Hematopoietic multipotent progenitor cell treated with erythropoietin and hydrocortisone succinate and interleukin-3 and kit ligand, for 17 days (in vitro differentiated cells): ENCODE data around the gene ZNF23.

Experiments used
- DNase-seq: peaks from one replicate; pipeline ENCODE4 v3.0.0-alpha.2; 2015; ENCODE audit warnings: low spot score

The ZNF23 gene

DNA sequence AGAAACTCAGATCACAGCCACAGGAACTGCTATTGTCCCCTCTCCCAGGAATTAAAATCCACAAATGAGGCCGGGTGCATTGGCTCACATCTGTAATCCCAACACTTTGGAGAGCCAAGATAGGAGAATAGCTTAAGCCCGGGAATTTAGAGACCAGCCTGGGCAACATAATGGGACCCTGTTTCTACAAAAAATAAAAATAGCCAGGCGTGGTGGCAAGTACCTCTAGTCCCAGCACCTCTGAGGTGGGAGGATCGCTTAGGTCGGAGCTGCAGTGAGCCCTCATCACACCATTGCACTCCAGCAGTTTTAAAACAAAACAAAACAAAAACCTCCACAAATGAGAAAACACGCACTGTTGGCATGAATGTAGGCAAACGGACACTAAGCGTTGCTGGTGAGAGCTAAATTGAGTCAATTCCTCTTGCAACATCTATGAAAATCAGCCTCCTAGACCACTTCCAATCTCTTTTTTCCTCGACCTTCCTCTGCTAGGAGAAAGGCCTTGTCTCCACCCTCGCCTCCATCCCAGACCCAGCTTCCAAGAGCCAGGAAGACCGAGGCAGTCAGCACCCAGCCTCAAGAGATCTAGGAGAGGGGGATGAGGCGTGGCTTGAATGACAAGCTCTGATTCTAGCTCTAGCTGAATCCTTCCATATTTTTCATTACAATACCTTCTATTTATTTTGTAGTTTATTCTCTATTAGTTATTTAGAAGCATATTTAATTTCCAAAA, 35.0 kb downstream of the ZNF23 start:
- DNase-seq = no peak

DNA sequence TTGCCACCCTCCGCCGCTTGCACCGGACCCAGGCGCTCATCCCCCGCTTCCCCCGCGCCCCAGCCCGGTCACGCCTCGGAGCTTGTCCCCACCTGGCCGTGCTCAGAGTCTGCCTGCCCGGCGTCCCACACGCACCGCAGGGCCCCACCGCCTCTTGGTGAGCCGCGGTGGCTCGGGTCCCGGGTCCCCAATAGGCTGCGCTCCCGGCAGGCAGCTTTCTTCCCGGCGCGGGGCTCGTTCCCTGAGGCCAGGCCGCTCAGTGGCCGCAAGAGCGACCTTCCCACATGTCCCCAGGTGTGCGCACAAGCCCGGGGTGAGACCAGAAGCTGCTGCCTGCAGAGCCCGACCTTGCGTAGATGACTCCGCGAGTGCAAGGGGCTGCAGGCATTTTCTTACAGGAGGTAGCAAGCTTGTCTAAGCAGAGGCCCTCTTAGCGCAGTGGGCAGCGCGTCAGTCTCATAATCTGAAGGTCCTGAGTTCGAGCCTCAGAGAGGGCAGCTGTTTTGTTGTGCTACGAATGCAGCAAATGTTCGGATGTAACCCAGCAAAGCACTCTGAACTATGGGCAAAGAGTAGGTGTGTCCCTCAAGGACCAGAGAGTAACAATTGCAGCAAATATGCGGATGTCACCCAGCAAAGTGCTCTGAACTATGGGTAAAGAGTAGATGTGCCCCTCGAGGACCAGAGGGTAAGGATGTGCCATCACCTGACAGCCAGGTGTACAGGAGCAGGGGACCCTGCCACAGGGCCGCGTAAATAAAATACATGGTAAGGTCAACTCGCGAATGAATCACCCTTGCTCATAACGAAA, 35.8 kb downstream of the ZNF23 start:
- DNase-seq = no peak

DNA sequence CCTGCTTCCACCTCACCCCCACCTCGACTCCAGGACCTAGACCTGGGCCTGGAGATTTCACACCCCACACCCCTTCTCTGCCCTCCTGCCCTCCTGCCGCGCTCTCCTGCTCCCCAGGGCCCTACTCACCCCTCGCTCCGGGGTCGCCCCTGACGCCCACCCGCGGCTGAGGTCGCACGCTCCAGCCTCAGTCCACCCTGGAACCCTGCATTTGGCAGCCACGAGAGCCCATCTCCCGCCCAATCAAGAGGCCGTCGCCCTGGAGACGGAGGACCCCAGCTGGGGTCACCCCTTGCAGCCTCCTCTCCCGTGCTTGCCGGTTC, 36.3 kb downstream of the ZNF23 start:
- DNase-seq = no peak

DNA sequence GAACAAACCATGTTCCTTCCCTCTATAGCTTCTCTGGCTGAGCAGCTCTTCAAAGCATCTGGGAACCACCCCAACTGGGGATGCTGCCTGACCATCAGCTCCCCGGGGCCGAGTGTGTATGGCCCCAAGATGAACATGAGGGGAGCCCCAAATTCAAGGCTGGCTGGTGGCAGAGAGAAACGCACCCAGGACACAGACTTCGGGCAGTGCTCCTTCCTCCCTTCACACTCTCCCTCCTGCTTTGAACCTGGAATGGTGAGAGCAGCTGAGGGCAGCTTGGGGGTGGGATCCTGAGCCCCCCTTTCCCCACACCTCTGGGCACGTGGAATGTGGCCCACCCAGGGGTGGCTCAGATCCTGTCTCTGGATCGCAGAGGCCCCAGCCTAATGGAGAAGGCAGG, 37.4 kb downstream of the ZNF23 start:
- DNase-seq = no peak

DNA sequence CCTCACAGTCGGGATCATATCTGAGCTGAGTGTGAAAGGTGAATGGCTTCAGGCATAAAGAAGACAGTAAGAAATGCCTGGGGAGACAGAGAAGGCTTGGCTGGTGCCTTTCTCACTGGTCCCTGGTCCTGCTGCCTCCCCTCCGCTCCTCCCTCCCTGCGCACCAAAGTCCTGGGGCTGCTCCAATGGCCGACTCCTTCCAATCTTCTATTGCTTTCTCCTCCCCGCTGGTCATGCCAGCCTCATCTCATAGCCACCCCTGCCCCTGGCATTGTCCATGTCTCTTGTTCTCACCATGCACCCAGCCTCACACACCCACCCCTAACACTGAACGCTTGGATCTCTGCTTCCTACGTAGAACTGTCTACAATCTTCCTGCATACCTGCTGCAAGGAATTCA, 38.2 kb downstream of the ZNF23 start:
- no peak for DNase-seq

DNA sequence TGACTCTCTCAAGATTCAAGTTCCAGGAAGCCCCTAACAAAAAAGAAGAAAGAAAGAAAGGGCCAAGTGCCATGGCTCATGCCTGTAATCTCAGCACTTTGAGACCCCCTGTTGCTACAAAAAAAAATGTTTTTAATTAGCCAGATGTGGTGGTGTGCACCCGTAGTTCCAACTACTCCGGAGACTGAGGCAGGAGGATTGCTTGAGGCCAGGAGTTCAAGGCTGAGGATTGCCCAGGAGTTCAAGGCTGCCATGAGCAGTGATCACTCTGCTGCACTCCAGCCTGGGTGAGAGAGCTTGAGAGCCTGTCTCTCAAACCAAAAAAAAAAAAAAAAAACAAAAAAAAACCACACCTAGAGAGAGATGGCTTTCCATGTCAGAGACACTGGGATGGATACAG, 39.0 kb downstream of the ZNF23 start:
- no peak for DNase-seq

DNA sequence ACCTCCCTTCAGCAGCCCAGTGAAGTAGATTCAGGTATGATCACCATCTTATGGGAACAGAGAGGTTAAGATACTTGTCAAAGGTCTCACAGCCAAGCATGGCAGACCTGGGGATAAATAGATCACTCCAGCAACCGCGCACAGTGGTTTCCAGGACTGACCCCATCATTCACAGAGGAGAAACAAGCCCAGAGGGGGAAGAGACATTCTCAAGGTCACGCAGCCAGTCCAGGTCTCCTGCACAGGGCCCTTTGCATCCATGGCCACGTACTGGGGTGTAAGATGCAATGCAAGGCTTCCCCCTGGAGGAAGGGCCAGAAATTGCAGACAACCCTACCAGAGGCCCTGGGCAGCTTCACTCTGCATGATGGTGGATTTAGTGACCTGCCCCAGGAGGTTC, 40.1 kb downstream of the ZNF23 start:
- peak; percentile 75 for DNase-seq

DNA sequence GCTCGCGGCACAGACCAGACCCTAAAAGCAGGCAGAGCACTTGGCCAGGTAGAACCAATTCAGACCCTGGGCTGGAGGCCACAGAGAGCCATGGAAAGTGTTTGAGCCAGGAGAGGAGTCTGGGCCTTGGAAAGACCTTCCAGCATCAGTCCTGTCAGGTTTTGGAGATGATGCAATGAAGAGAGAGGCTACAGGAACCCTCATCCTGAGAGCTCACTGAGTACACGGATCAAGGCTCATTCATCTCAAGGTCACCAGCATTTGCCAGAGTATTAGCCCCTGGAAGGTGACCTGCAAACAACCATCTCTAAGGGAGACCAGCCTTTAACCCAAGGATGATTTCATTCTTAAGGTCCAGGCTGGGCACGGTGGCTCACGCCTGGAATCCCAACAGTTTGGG, 48.0 kb downstream of the ZNF23 start:
- no peak for DNase-seq

DNA sequence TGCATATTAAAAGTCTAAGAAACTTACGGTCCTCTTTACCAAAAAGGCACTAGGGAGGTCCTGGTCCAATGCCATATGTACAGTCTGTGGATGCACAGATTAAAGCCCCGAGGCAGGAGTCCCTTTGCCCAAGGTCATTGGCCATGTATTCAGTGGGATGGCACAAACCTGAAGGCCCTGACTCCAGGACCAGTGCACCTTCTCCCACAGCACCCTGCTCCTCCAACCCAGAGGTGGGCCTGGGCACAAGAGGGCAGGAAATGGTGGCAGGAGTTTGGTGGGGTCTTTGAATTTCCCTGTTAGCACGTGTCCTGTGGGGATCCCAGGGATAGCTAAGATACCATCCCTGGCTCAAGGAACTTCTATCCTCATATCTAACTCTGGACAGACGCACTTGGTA, 48.7 kb downstream of the ZNF23 start:
- no peak for DNase-seq

DNA sequence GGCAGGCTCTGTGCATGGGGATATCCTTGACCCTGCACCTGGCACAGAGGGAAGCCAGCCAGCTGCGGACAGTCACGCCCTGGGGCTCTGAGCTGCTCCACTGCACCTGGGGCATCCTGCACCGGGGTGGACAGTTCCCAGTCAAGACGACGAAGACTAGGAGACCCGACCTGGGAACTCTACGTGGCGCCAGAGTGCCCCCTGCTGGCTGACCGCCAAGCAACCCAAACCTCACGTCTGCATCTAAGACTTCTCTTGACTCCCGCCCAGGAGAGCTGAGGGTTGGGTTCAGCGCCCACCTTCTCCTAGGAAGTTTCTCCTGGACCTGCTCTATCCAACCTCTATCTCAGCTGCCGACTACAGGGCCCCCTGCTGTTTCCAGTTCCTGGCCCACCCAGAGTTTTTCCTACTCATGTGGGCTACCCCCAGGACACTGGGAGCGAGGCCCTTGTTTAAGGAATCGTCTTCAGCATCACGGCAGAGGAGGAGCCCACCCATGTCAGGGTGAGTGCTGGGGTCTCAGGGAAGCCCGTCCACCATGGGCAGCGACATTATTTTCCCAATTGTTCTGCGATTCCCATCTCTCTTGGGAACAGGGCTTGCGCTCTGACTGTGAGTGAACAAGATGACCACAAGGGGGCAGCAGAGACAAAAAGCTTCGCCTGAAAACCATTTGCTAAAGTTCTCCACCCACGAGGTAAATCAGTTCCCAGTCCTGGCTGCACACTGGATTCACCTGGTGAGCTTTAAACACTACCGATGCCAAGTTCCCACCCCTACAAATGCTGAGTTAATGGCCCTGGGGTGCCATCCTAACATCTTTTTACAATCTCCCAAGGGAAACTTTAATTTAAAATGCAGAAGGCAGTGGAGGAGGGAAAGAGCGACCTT, 49.5 kb downstream of the ZNF23 start:
- peak; percentile 91 for DNase-seq

DNA sequence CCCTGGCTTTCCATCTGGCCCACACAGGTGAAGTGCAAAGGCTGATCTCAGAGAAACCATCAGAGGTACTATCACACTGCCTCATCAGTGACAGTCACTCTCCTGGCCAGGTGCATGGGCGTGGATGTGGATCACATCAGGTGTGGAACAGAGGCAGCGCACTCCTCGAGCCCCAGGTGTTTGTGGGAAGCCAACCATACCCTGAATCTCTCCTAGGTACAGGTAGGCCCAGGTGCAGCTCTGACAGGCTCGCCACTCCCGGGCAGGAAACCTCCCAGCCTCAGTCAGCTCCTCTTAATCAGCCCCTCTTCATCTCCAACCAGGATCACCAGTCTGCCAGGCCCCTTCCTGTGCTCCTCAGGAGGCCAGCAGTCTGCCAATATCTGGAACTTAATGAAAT, 51.9 kb downstream of the ZNF23 start:
- no peak for DNase-seq

DNA sequence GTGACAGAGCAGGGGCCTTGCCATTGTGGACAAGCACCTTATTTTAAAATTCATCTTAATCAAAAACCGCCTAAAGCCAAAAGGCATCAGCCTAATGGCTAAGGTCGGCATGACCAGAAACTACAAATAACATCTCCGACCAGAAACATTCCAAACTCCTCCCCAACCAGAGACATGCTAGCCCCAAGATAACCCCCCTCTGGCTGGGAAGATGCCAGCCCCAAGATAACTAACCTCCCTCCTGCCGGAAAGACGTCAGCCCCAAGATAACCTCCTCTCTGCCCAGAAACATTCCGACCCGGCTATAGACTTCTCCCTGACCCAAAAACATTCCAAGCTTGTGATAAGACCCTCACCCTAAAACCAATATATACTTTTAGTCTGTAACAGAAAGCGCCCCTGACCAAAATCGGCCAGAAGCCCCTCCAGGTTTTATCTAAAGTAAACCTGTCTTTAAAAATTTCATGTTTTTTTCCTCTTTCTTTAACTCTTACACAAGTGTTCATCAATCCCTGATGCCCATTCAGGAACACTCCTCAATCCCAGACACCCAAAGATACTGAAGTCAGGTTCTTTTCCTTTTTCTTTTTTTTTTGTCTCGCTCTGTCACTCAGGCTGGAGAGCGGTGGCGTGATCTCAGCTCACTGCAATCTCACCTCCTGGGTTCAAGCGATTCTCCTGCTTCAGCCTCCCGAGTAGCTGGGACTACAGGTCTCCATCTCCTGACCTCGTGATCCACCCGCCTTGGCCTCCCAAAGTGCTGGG, 52.9 kb downstream of the ZNF23 start:
- DNase-seq = no peak

DNA sequence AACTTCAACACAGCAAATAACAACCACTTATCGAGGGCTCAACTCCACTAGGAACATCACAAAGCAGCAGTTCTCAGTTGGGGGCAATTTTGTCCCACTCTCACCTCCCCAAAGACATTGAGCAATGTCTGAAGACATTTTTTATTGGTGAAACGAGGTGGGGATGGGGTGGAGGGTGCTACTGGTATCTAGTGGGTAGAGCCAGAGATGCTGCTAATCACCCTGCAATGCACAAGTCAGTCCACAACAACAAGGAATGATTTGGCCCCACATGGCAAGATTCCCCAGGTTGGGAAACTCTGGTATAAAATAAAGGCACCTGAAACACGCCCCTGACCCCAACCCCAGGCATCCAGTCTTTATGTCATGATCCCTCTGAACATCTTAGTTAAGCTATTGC, 53.5 kb downstream of the ZNF23 start:
- DNase-seq = no peak

DNA sequence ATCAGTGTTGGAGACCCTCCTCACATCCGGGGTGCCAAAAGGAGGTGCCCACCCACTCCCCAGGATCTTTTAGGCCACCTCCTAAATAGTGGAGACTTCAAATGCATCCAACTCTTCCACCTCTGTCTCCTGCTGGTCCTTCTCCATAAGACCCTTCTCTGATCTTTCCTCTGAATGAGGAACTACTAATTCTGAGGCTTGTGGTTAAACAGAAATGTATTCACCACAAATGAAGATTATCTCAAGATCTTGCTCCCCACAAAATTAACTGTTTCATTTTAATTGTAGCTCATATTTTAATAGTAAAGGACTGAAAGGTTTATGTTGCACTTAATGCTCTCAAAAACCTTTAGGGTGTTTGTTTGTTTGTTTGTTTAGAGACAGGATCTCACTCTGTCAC, 54.3 kb downstream of the ZNF23 start:
- DNase-seq = no peak

DNA sequence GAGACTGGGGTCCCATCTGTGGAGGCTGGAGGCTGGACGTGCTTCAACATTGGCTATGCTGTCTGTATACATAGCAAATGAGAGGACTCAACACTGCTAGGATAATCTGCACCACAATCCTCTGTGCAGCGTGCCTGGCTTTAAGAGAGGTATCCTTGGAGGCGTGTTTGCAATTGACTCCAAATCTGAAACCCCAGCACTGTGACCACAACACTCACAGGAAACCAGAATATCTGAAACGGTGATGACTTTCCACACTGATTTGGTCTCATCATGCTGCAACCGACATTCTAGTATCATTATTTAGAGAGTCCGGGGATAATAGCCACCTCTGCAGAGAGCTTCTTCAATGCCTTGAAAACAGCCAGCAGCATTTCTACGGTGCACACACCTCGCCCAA, 55.3 kb downstream of the ZNF23 start:
- no peak for DNase-seq

DNA sequence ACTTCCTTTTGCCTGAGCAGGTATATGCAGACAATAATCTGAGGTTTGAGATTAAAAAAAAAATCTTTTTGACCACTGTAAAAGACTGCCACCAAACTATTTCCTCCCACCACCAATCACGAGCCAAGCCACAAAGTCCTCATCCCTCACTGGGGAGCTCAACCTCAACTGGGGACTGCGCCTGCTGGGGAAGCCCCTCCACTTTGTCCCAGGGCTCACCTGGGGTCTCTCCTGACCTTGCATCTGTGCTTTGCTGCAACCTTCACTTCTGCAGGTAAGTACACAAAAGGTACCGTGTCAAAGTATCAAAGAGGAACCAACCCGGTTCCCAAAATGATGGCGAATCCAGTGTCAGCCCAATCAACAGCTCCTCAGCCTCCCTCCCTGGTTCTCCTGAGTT, 55.7 kb downstream of the ZNF23 start:
- DNase-seq = no peak

DNA sequence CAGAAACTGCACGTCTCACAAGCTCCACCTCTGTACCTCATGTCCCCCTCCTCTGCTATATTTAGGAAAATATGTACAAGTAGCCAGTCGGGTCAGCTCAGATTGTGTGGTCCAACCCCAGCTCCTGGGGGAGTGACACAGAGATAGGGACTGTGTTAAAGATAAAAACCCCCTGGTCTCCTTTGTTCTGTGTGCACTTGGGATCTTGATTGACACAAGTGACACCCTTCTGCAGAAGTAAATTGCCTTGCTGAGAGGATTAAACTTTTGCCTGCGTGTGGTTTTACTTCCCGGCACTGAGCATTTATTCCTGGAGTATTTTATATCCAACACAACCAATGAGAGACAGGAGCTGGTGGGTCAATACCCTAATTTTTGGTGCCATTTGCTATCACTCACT, 57.7 kb downstream of the ZNF23 start:
- no peak for DNase-seq

DNA sequence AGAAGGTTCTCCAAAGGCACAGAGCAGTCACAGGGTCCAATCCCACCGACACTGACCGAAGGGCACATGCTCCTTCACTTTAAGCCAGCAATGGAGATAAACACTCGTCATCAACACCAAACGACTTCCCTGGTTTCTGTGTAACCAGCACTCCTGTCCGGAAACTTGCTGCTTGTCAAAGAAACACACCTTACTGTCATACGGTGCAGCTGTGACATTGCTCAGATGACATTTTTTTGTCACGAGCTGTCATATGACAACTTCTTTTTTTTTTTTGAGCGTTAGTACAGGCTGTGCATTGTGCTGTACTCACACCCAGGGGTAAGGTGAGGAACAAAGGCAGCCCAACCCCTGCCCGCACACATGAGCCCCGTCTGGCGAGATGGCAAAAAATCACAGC, 59.4 kb downstream of the ZNF23 start:
- DNase-seq = no peak

DNA sequence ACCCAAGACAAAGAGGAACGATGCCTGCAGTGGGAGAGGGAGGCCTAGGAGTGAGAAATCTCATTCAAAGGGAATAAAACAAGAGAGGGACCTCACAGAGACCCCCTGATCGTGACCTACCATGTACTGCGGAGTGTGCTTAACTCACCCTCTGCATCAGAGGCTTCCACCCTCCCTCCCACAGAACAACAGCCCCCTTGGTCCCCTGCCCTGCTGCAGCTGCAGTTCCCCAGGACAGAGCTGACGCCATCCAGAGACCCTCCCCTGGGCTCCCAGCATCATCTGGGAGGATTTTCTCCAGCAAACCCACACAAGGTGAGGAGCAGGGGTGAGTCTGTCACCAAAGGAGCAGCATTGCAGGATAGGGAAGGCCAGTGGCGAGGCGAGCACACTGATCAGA, 60.0 kb downstream of the ZNF23 start:
- DNase-seq = no peak

DNA sequence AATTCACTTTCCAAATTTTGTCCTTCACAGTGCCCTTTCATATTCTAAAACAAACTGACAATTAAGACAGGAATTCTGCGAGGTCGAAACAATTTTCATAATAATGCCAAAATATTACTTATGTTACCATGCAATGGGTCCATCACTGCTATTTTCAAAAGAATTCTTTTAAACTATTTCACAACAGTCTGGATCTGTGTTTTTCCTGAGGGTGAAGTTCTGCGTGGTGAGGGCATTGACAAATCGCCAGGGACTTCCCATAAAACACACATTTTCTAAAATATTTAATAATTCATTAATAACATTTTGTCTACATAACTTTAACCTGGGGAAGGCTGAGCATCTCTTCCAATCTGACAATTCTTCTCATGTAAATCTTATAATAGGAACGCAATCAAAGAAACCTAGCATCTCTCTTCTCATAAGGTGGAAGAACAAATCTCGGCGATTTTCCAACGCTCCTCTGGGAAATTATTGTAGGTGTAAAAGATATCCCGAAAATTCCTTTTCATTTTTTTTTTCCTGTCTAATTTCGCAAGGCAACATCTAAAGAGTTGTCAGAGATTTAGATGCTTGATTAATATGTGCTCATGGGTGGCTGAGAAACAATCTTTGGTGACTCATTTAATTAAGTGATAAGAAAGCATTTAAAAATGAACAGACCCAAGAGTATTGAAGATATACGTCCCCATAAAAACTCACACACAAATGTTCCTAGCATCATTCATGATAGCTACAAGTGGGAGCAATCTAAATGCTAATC, 62.1 kb downstream of the ZNF23 start:
- no peak for DNase-seq
